Measurements from ENCODE around the gene FAM118A.

FAM118A gene

DNA sequence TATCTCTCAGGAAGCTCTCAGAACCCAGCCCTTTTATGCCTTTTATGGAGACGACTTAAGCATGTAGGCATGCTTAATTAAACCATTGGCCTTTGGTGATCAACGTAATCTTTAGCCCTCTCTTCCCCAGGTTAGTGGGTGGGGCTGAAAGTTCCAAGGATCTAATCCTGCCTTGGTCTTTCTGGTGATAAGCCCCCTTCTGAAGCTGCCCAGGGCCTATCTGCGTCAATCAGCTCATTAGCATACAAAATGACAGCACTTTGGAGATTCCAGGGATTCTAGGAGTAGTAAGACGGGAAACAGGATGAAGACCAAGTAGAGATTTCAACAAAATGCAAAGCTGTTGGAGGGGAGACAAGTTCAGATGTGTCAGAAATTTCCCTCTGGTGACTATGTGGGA lies 3.1 kb downstream of the FAM118A start:
- DNase-seq (ENCODE audit: low spot score): no peak
- TF ChIP-seq, protein P1, sequence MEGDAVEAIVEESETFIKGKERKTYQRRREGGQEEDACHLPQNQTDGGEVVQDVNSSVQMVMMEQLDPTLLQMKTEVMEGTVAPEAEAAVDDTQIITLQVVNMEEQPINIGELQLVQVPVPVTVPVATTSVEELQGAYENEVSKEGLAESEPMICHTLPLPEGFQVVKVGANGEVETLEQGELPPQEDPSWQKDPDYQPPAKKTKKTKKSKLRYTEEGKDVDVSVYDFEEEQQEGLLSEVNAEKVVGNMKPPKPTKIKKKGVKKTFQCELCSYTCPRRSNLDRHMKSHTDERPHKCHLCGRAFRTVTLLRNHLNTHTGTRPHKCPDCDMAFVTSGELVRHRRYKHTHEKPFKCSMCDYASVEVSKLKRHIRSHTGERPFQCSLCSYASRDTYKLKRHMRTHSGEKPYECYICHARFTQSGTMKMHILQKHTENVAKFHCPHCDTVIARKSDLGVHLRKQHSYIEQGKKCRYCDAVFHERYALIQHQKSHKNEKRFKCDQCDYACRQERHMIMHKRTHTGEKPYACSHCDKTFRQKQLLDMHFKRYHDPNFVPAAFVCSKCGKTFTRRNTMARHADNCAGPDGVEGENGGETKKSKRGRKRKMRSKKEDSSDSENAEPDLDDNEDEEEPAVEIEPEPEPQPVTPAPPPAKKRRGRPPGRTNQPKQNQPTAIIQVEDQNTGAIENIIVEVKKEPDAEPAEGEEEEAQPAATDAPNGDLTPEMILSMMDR (IDR thresholded peaks at IDR 0.05; ENCODE audit: extremely low read depth, missing control alignments): no peak

DNA sequence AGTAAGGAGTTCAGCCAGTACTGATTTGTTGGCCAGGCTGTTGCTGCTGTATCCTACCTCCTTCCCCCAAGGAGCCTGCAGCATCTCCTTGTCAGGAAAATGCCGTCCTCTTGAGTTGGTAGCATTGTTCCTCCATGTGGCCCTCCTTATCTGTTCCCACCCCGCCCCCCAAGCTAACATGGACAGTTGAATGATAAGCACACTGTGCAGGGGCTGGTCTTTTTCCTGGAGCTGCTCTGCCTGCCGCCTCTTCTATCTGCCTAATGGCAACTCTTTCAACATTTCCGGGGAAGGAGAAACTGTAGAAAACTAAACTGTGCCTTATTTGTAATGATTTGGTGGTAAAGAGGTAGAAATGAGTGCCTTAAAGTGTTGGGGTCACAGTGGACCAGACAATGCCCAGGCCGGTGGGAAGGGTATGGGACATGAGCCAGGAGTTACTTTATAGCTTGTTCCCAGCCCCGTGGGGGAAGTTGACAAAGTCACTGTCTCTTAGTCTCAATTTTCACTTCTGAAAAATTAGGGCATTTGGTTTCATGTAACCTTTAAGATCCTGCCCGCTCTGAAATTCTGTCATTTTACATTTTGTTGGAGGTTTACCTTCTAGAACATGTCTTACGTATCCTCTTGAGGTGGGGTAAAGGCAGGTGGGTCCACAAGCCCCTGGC lies 4.5 kb downstream of the FAM118A start:
- TF ChIP-seq, protein P1 (IDR thresholded peaks at IDR 0.05; ENCODE audit: extremely low read depth, missing control alignments): no peak
- no peak for DNase-seq (ENCODE audit: low spot score)

DNA sequence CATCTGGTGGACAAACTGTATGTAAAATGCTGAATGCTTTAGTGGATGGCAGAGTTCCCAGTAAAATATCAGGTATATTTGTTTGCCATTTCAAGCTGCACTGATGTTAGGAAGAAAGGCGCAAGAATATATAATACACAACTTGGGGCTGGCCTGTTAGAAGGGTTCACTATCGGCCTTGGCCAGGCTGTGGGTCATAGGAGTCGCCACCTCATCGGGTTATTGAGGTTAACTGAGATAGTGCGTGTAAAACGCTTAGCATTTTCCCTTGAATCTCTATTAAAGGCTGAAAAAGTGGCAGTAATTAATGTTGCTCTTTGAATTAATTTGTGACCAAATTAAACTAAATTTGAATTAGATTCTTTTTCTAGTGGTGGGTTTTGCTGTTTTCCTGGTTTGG lies 5.1 kb downstream of the FAM118A start:
- TF ChIP-seq, protein P1 (IDR thresholded peaks at IDR 0.05; ENCODE audit: extremely low read depth, missing control alignments): no peak
- no peak for DNase-seq (ENCODE audit: low spot score)

DNA sequence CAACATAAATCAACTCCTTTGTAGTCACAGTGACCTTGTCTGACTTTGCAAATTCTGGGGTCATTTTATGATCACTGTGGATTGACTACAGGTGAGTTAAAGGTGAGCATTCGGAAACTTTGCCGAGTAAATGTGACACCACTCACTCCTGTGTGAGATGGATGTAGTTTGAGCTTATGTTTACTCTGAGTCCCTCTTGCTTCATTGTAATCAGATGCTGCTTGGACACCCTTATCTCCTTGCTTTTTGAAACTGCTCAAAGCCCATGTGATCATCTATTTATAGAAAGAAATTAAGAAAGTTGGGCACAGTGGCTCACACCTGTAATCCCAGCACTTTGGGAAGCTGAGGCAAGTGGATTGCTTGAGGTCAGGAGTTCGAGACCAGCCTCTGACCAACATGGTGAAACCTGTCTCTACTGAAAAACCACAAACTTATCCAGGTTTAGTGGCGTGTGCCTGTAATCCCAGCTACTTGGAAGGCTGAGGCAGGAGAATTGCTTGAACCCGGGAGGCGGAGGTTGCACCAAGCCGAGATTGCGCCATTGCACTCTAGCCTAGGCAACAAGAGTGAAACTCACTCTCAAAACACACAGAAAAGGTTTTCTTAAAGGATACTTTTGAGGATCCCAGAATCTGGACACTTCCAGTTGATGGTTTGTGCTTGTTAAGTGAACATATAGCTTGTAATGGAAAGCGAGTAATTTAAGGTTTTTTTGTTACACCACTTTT lies 7.2 kb downstream of the FAM118A start:
- TF ChIP-seq, protein P1 (IDR thresholded peaks at IDR 0.05; ENCODE audit: extremely low read depth, missing control alignments): no peak
- no peak for DNase-seq (ENCODE audit: low spot score)

DNA sequence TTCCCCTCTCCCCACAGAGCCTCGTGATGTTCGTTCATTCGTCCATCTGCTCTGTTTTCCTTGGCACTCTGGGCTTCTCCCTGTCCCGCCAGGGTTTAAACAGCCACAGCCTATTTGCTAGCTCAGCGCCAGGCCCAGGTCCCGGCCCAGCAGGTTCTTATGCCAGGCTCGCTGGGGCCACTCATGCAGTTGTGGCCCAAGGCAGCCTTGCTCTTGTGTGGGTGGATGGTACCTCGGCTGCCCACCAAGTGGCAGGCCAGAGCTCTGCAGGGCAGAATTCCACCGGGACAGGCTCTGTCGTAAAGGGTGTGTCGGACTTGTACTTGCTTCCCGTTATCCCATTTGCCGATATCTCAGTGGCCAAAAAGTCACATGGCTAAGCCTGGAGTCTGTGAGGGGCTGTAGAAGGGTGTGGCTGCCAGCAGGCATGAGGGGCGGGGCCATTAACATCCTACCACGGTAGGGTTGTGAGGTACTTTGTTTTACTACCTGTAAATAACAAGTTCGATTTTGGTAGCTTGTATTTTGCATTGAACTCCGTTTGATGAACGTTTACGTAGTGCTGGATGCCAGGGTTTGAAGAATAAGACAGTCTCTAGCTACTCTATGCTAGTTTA lies 7.9 kb downstream of the FAM118A start:
- no peak for DNase-seq (ENCODE audit: low spot score)
- TF ChIP-seq, protein P1 (IDR thresholded peaks at IDR 0.05; ENCODE audit: extremely low read depth, missing control alignments): no peak

DNA sequence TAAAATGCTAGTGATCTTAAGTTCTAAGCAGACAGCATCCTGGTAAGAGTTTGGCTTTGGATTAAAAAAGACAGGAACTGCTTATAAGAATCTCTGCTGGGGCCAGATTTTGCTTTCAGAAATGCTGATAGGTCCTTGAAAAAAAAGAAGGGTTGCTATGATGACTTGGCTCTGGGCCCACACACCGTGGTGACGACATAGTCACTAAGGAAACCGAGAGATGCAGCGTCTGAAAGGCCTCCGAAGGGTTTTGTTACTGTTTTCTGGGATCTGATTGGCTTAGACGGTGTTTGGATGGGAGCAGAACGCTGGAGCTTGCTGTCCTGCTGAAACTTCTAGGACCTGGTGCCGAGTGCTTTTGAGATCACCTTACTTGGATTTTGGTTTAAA lies 8.4 kb downstream of the FAM118A start:
- TF ChIP-seq, protein P1 (IDR thresholded peaks at IDR 0.05; ENCODE audit: extremely low read depth, missing control alignments): no peak
- peak; percentile 87 for DNase-seq (ENCODE audit: low spot score)
